GM12864 (cell line): Measurements from ENCODE around the gene MUC5B.

ENCODE experiments used
- DNase-seq: peaks from one replicate; pipeline ENCODE4 v3.0.0-alpha.2; 2011; ENCODE audit warnings: low read depth
- H3K4me3 ChIP-seq: 2 replicates; pipeline ENCODE4 v1.5.1; 2011; ENCODE audit warnings: mild to moderate bottlenecking, low read depth, low read length, control low read depth
- CTCF ChIP-seq: IDR thresholded peaks from 2 replicates; pipeline ENCODE4 v1.5.1; 2011; ENCODE audit warnings: low read depth, mild to moderate bottlenecking, moderate library complexity, low read length, control low read depth, inconsistent platforms; ENCODE audit errors: missing control alignments

Gene MUC5B

GRCh38 chr11:1300569-1301187, 77.8 kb downstream of the MUC5B start:
- DNase-seq = no peak
- no peak overlapping the region for H3K4me3 ChIP-seq
- no peak for TF ChIP-seq CTCF

- DNase-seq = no peak
- H3K4me3 ChIP-seq = no peak overlapping the region
- no peak for TF ChIP-seq CTCF
Measured at GRCh38 chr11:1301220-1302000, 78.5 kb downstream of the MUC5B start.

- H3K4me3 ChIP-seq = no peak overlapping the region
- TF ChIP-seq CTCF = no peak
- DNase-seq = no peak
Measured at GRCh38 chr11:1302041-1302460, 79.2 kb downstream of the MUC5B start.

GRCh38 chr11:1302461-1303125, 79.7 kb downstream of the MUC5B start:
- DNase-seq = no peak
- H3K4me3 ChIP-seq = no peak overlapping the region
- TF ChIP-seq CTCF = no peak

GRCh38 chr11:1303126-1303821, 80.4 kb downstream of the MUC5B start:
- H3K4me3 ChIP-seq = no peak overlapping the region
- peak; percentile 59 for TF ChIP-seq CTCF
- no peak for DNase-seq

- TF ChIP-seq CTCF = no peak
- H3K4me3 ChIP-seq = no peak overlapping the region
- DNase-seq = no peak
Measured at GRCh38 chr11:1303973-1304372, 81.1 kb downstream of the MUC5B start.
